IMR-90 (cell line): Measurements from ENCODE around the gene NEK2. TPM values are rescaled to one million over a fixed set of nuclear protein-coding genes. Genes with fewer than 3 reads are reported as not detected.
"Not testable (repeated sequence)": the region's sequence is repeated elsewhere in the genome, so short reads cannot be mapped to it uniquely, and the experiment has no call there.

Experiments
- ATAC-seq: fragments of 200-7000 bp; cut with Tn5 transposase; 2 replicates; pipeline ENCODE4 v1.9.1; 2020; ENCODE audit warnings: low read depth, mild to moderate bottlenecking, moderate library complexity
- BruUV-seq: library from RNA; stranded (reverse); fragments of 400-500 nt; replicated peaks from 2 replicates; lab custom pipeline; 2021; lab: Mats Ljungman, UMichigan
- CTCF ChIA-PET: fragments of 300-600 bp; formaldehyde crosslinking; extraction: SDS; loops from one replicate; lab custom pipeline; 2021; ENCODE audit warnings: antibody characterized with exemption; lab: Yijun Ruan, JAX
- POLR2A ChIA-PET: fragments of 300-600 bp; sonication (Branson Sonifier 250); formaldehyde crosslinking; loops from one replicate; lab custom pipeline; 2022; ENCODE audit warnings: antibody characterized with exemption; ENCODE audit not compliant: unreplicated experiment; lab: Charles Lee
- DNase-seq: peaks from one replicate; pipeline ENCODE4 v3.0.0; 2013
- H2AFZ ChIP-seq: replicated peaks from 2 replicates; pipeline ENCODE3; 2013; ENCODE audit warnings: low read length, mild to moderate bottlenecking; ENCODE audit not compliant: poor library complexity
- H2AK5ac ChIP-seq: 2 replicates; pipeline ENCODE4 v1.6.1; 2013; ENCODE audit warnings: low read depth, low read length, inconsistent platforms
- H2AK9ac ChIP-seq: replicated peaks from 2 replicates; pipeline ENCODE3; 2013; ENCODE audit warnings: mild to moderate bottlenecking, low read depth, low read length, moderate library complexity; ENCODE audit not compliant: poor library complexity
- H2BK120ac ChIP-seq: 2 replicates; pipeline ENCODE4 v1.6.1; 2013; ENCODE audit warnings: low read depth, low read length, inconsistent platforms
- H2BK15ac ChIP-seq: 3 replicates; pipeline ENCODE4 v1.6.1; 2013; ENCODE audit warnings: low read depth, low read length, inconsistent platforms
- H2BK20ac ChIP-seq: 2 replicates; pipeline ENCODE4 v1.6.1; 2013; ENCODE audit warnings: low read depth, mild to moderate bottlenecking, inconsistent platforms, low read length, moderate library complexity
- H2BK5ac ChIP-seq: 2 replicates; pipeline ENCODE4 v1.6.1; 2013; ENCODE audit warnings: mild to moderate bottlenecking, low read depth, low read length, inconsistent platforms; ENCODE audit not compliant: poor library complexity, severe bottlenecking
- H3K14ac ChIP-seq: replicated peaks from 2 replicates; pipeline ENCODE4 v1.6.1; 2013; ENCODE audit warnings: low read depth, low read length, inconsistent platforms
- H3K18ac ChIP-seq: 2 replicates; pipeline ENCODE4 v1.6.1; 2013; ENCODE audit warnings: low read depth, low read length, control low read depth
- H3K23ac ChIP-seq: 2 replicates; pipeline ENCODE4 v1.6.1; 2013; ENCODE audit warnings: low read depth, low read length, inconsistent platforms
- H3K27ac ChIP-seq: 2 replicates; pipeline ENCODE4 v1.5.1; 2013; ENCODE audit warnings: mild to moderate bottlenecking, control low read depth, low read length; ENCODE audit not compliant: insufficient read depth
- H3K27me3 ChIP-seq: 2 replicates; pipeline ENCODE4 v1.6.1; 2013; ENCODE audit warnings: low read length; ENCODE audit not compliant: control insufficient read depth, insufficient read depth
- H3K36me3 ChIP-seq: 2 replicates; pipeline ENCODE4 v1.6.1; 2013; ENCODE audit warnings: low read length, mixed read lengths; ENCODE audit not compliant: control insufficient read depth, insufficient read depth
- H3K4ac ChIP-seq: 2 replicates; pipeline ENCODE4 v1.6.1; 2013; ENCODE audit warnings: low read depth, low read length, inconsistent platforms
- H3K4me1 ChIP-seq: 2 replicates; pipeline ENCODE4 v1.6.1; 2013; ENCODE audit warnings: low read length, mixed read lengths; ENCODE audit not compliant: control insufficient read depth, insufficient read depth
- H3K4me2 ChIP-seq: 2 replicates; pipeline ENCODE4 v1.6.1; 2013; ENCODE audit warnings: low read depth, mild to moderate bottlenecking, control low read depth, low read length, moderate library complexity
- H3K4me3 ChIP-seq: 2 replicates; pipeline ENCODE4 v1.5.1; 2013; ENCODE audit warnings: low read depth, mild to moderate bottlenecking, control low read depth, low read length, moderate library complexity; ENCODE audit not compliant: insufficient read depth
- H3K56ac ChIP-seq: 2 replicates; pipeline ENCODE4 v1.6.1; 2013; ENCODE audit warnings: low read length, inconsistent platforms; ENCODE audit not compliant: insufficient read depth; ENCODE audit errors: extremely low read depth
- H3K79me1 ChIP-seq, 2 experiments: 2 replicates each; pipeline ENCODE4 v1.6.1; 2013; ENCODE audit warnings: low read length in 2 of 2, inconsistent platforms in 1 of 2, low read depth in 1 of 2
- H3K9ac ChIP-seq: 2 replicates; pipeline ENCODE4 v1.6.1; 2013; ENCODE audit warnings: low read depth, low read length, control low read depth
- H3K9me1 ChIP-seq: 2 replicates; pipeline ENCODE4 v1.6.1; 2013; ENCODE audit warnings: low read length, inconsistent platforms; ENCODE audit not compliant: insufficient read depth
- H3K9me3 ChIP-seq: 2 replicates; pipeline ENCODE4 v1.6.1; 2013; ENCODE audit warnings: low read length; ENCODE audit not compliant: control insufficient read depth, insufficient read depth
- H4K20me1 ChIP-seq: 2 replicates; pipeline ENCODE4 v1.6.1; 2013; ENCODE audit warnings: low read length, inconsistent platforms; ENCODE audit not compliant: insufficient read depth
- H4K5ac ChIP-seq: 2 replicates; pipeline ENCODE4 v1.6.1; 2013; ENCODE audit warnings: mild to moderate bottlenecking, low read depth, low read length, control low read depth
- H4K8ac ChIP-seq, 2 experiments: 2 replicates each; pipeline ENCODE4 v1.6.1; 2013; ENCODE audit warnings: low read depth in 2 of 2, low read length in 2 of 2, control low read depth in 1 of 2, inconsistent platforms in 1 of 2
- H4K91ac ChIP-seq: 2 replicates; pipeline ENCODE4 v1.6.1; 2013; ENCODE audit warnings: low read depth, low read length, inconsistent platforms; ENCODE audit not compliant: insufficient read depth
- WGBS, 2 experiments: methylation state at CpG; one replicate each; pipeline versions ENCODE4 v1.1.5 to v1.1.7; 2013; ENCODE audit warnings: missing lambda C conversion rate in 2 of 2; ENCODE audit not compliant: insufficient read length in 1 of 2; ENCODE audit errors: extremely low coverage in 2 of 2; 5-methylcytosine and 5-hydroxymethylcytosine counted together
- dilution Hi-C: fragments of 300-500 bp; cut with HindIII; formaldehyde crosslinking; loops from one replicate; pipeline ENCODE4 v1.14.3; 2018; ENCODE audit warnings: low sequenced_read_pairs; ENCODE audit not compliant: unreplicated experiment
- in situ Hi-C: fragments of 300-500 bp; cut with MboI; formaldehyde crosslinking; loops from 3 replicates; pipeline ENCODE4 v1.14.3; 2019; ENCODE audit warnings: low sequenced_read_pairs, inconsistent platforms, mixed read lengths
- intact Hi-C: fragments of 100-400 bp; cut with micrococcal nuclease; formaldehyde crosslinking; loops from 2 replicates; pipeline ENCODE4 v1.10.0; 2022
- polyA plus RNA-seq, 3 experiments: library from polyadenylated mRNA; depleted of rRNA; stranded (reverse); fragments of >200 nt; gene quantifications; 2 replicates each; pipeline ENCODE4 v1.2.3, GENCODE V29; 2012; ENCODE audit warnings: low replicate concordance in 1 of 3
- total RNA-seq: library from RNA; depleted of rRNA; stranded (reverse); fragments of >200 nt; gene quantifications from 2 replicates; pipeline ENCODE4 v1.2.3, GENCODE V29; 2012

Gene NEK2
- total and polyA plus RNA-seq, 2 of the 4 experiments (the other 2 are of a cell fraction), result 9.9 to 26.0 TPM

DNA sequence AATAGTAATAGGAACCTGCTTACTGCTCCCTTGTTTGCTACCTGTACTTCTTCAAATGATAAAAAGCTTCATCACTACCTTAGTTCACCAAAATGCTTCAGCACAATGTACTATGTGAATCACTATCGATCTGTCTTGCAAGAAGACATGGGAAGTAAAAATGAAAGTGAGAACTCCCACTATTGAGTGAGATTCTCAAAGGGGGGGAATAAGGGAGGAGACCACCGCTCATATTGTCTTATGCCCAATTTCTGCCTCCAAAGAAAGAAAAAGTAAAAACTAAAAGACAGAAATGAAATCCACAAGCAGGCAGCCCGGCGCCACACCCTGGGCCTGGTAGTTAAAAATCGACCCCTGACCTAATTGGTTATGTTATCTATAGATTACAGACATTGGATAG, 18.5 kb upstream of the NEK2 start:
- H3K4ac ChIP-seq, CTCF ChIA-PET, H2AK9ac ChIP-seq: not testable (repeated sequence)

More for the DNA sequence above, 18.5 kb upstream of the NEK2 start:
- H2BK20ac ChIP-seq, H3K18ac ChIP-seq, H3K23ac ChIP-seq, H2AFZ ChIP-seq, H2BK15ac ChIP-seq, dilution Hi-C loops, BruUV-seq, DNase-seq, H4K20me1 ChIP-seq, H3K9me1 ChIP-seq, H3K14ac ChIP-seq, H4K91ac ChIP-seq, H3K4me2 ChIP-seq, H3K36me3 ChIP-seq, H3K79me1 ChIP-seq, H4K5ac ChIP-seq, H3K9me3 ChIP-seq, ATAC-seq, H2AK5ac ChIP-seq, POLR2A ChIA-PET, H3K4me1 ChIP-seq, H3K4me3 ChIP-seq, H3K27ac ChIP-seq, H3K56ac ChIP-seq, intact Hi-C loops, H4K8ac ChIP-seq, H2BK120ac ChIP-seq, H3K9ac ChIP-seq, H3K27me3 ChIP-seq, H2BK5ac ChIP-seq: not testable (repeated sequence)
- in situ Hi-C loops, result loop anchor here (25.0 kb wide), 1 partner anchor 668 kb away; no protein-coding TSS in a partner anchor
- no CpG with 5 or more reads among the region's 5 CpGs for WGBS, 2 experiments
